OCI-LY7 (cell line): ENCODE results near the gene SNAI3. TPM values are rescaled to one million over a fixed set of nuclear protein-coding genes. Genes with fewer than 3 reads are reported as not detected.

Experiments
- BruUV-seq: library from RNA; stranded (reverse); fragments of 400-500 nt; replicated peaks from 2 replicates; lab custom pipeline; 2021; lab: Mats Ljungman, UMichigan
- CTCF ChIA-PET: fragments of 300-600 bp; sonication (Branson Sonifier 250); formaldehyde crosslinking; loops from one replicate; lab custom pipeline; 2022; ENCODE audit warnings: antibody characterized with exemption; ENCODE audit not compliant: unreplicated experiment; lab: Charles Lee
- POLR2A ChIA-PET: fragments of 300-600 bp; sonication (Branson Sonifier 250); formaldehyde crosslinking; loops from one replicate; lab custom pipeline; 2022; ENCODE audit warnings: antibody characterized with exemption; lab: Charles Lee
- DNase-seq: peaks from one replicate; pipeline ENCODE4 v3.0.0-alpha.2; 2015; ENCODE audit warnings: low spot score
- H2AFZ ChIP-seq: fragments of 200-600 bp; sonication (generic), shearing (Covaris generic); 2 replicates; pipeline ENCODE4 v1.6.1; 2014; ENCODE audit warnings: mild to moderate bottlenecking, antibody characterized with exemption, low read length, moderate library complexity
- H3K27ac ChIP-seq: fragments of 200-600 bp; sonication (generic); 2 replicates; pipeline ENCODE4 v1.5.1; 2014; ENCODE audit warnings: mixed run types, low read depth, mild to moderate bottlenecking, moderate library complexity, low read length, inconsistent platforms; ENCODE audit not compliant: poor library complexity, severe bottlenecking
- H3K36me3 ChIP-seq: fragments of 200-600 bp; sonication (generic); 2 replicates; pipeline ENCODE4 v1.6.1; 2014; ENCODE audit warnings: mild to moderate bottlenecking, antibody characterized with exemption, low read length, moderate library complexity, mixed read lengths; ENCODE audit not compliant: insufficient read depth
- H3K4me1 ChIP-seq: fragments of 200-600 bp; sonication (generic); 2 replicates; pipeline ENCODE4 v1.5.1; 2014; ENCODE audit warnings: mild to moderate bottlenecking, low read length; ENCODE audit not compliant: insufficient read depth, poor library complexity, severe bottlenecking
- H3K4me2 ChIP-seq: fragments of 200-600 bp; sonication (generic); 2 replicates; pipeline ENCODE4 v1.6.1; 2014; ENCODE audit warnings: mild to moderate bottlenecking, low read length
- H3K4me3 ChIP-seq: fragments of 200-600 bp; sonication (generic); 2 replicates; pipeline ENCODE4 v1.5.1; 2014; ENCODE audit warnings: mild to moderate bottlenecking, low read depth, low read length; ENCODE audit not compliant: poor library complexity, severe bottlenecking
- H3K79me2 ChIP-seq: fragments of 200-600 bp; sonication (generic); 2 replicates; pipeline ENCODE4 v1.6.1; 2016; ENCODE audit warnings: low read depth, mild to moderate bottlenecking, low read length, moderate library complexity, mixed read lengths; ENCODE audit not compliant: insufficient read depth
- H3K9me2 ChIP-seq: fragments of 200-600 bp; sonication (generic); 2 replicates; pipeline ENCODE4 v1.6.1; 2016; ENCODE audit warnings: mild to moderate bottlenecking, low read length, mixed read lengths; ENCODE audit not compliant: insufficient read depth
- H3K9me3 ChIP-seq: fragments of 200-600 bp; sonication (generic); 2 replicates; pipeline ENCODE4 v1.6.1; 2014; ENCODE audit warnings: mild to moderate bottlenecking, mixed run types, low read length, mixed read lengths
- H4K20me1 ChIP-seq: fragments of 200-600 bp; sonication (generic); 2 replicates; pipeline ENCODE4 v1.6.1; 2014; ENCODE audit warnings: mild to moderate bottlenecking, antibody characterized with exemption, low read length, moderate library complexity, mixed read lengths; ENCODE audit not compliant: insufficient read depth
- CTCF ChIP-seq: fragments of 200-600 bp; sonication (generic); conservative IDR thresholded peaks from 2 replicates; pipeline ENCODE4 v1.5.1; 2014; ENCODE audit warnings: mild to moderate bottlenecking, antibody characterized with exemption, low read length, moderate library complexity, mixed read lengths
- EZH2phosphoT487 ChIP-seq: fragments of 200-600 bp; sonication (generic); IDR thresholded peaks from 2 replicates; pipeline ENCODE4 v1.6.1; 2018; ENCODE audit warnings: low read depth, borderline replicate concordance, mild to moderate bottlenecking, mixed run types, antibody characterized with exemption, low read length, moderate library complexity, mixed read lengths
- intact Hi-C: fragments of 100-400 bp; cut with micrococcal nuclease; formaldehyde crosslinking; loops from one replicate; pipeline ENCODE4 v1.10.0; 2022; ENCODE audit not compliant: unreplicated experiment
- total RNA-seq, 2 experiments: library from RNA; depleted of rRNA in 1 of 2; stranded (reverse); fragments of >200 nt in 1 of 2; shearing (Covaris generic) in 1 of 2; gene quantifications; 2 replicates each; pipeline ENCODE4 v1.2.3, GENCODE V29; 2014 to 2022

Gene SNAI3
- total RNA-seq, 2 experiments from 2014 or later, result 3.1 to 3.3 TPM

GRCh38 chr16:88649195-88649923, 36.9 kb downstream of the SNAI3 start:
- H3K4me2 ChIP-seq, result peak overlapping the region; percentile 100
- H3K36me3 ChIP-seq, result peaks cover 59% of the 10 kb centered on the region
- ChIA-PET POLR2A (interaction anchor here (0.7 kb wide), 1 partner anchor 469 kb away, joined by 7 read pairs; no protein-coding TSS in a partner anchor), CTCF (no interaction called here)
- no TSS peak for BruUV-seq
- intact Hi-C loops, result no loop called here
- peaks cover 17% of the 10 kb centered on the region for H4K20me1 ChIP-seq
- H3K9me3 ChIP-seq, result no peaks in the 10 kb centered on the region
- H3K27ac ChIP-seq, result peak overlapping the region; percentile 94
- H3K79me2 ChIP-seq, result peaks cover 31% of the 10 kb centered on the region
- peak; percentile 41 for DNase-seq
- H3K4me3 ChIP-seq, result peak overlapping the region; percentile 90
- no peak for TF ChIP-seq EZH2phosphoT487
- no peak for TF ChIP-seq CTCF
- no peak overlapping the region for H2AFZ ChIP-seq
- H3K9me2 ChIP-seq, result no peaks in the 10 kb centered on the region
- H3K4me1 ChIP-seq, result peaks cover 36% of the 10 kb centered on the region

DNA sequence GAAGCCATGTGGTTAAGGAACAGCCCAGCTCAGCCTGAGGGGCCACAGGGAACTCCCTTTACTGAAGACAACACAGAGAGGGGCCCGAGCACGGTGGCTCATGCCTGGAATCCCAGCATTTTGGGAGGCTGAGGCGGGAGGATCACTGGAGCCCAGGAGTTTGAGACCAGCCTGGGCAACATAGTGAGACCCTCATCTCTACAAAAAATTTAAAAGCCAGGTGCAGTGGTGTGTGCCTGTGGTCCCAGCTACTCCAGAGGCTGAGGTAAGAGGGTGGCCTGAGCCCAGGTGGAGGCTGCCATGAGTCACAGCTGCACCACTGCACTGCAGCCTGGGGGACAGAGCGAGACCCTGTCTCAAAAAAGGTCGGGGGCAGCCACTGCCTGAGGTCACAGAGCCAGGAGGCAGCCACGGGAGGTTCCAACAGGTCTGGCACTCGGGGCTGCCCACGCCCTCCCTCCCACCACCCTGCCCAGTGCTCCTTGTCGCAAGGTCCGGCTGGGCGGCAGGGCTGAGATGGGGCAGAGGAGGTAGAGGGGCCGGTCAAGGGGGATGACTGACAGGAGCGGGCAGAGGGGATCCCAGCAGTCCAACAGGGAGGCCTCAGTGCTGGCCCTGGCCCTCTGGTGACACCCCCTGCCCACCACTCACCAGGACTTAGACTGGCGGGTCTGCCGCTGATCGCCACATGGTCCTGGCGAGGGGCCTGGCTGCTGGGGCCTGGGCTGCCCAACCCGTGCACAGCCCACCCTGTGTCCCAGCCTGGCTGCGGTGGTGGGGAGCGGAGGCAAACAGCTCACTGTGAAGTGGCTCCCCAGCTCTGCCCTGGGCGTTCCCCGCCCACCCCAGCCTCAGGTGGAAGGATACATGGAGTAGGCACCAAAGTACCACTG, 38.9 kb downstream of the SNAI3 start:
- TF ChIP-seq CTCF (no peak), EZH2phosphoT487 (no peak)
- Histone ChIP-seq H3K4me3 (no peak overlapping the region), H2AFZ (no peak overlapping the region), H3K79me2 (peaks cover 31% of the 10 kb centered on the region), H3K9me2 (no peaks in the 10 kb centered on the region), H3K27ac (no peak overlapping the region), H3K4me2 (no peak overlapping the region), H3K9me3 (no peaks in the 10 kb centered on the region), H4K20me1 (peaks cover 17% of the 10 kb centered on the region), H3K36me3 (peaks cover 72% of the 10 kb centered on the region), H3K4me1 (peaks cover 31% of the 10 kb centered on the region)
- ChIA-PET CTCF (no interaction called here), POLR2A (no interaction called here)
- DNase-seq, result no peak
- intact Hi-C loops, result no loop called here
- no TSS peak for BruUV-seq
